NCI-H128 (cell line): ENCODE results near the gene C1orf146.
"Not testable (repeated sequence)": the region's sequence is repeated elsewhere in the genome, so short reads cannot be mapped to it uniquely, and the experiment has no call there.

Experiments
- DNase-seq: peaks from one replicate; lab custom pipeline; 2025; ENCODE audit not compliant: unreplicated experiment; lab: John Stamatoyannopoulos, UW

The C1orf146 gene

DNA sequence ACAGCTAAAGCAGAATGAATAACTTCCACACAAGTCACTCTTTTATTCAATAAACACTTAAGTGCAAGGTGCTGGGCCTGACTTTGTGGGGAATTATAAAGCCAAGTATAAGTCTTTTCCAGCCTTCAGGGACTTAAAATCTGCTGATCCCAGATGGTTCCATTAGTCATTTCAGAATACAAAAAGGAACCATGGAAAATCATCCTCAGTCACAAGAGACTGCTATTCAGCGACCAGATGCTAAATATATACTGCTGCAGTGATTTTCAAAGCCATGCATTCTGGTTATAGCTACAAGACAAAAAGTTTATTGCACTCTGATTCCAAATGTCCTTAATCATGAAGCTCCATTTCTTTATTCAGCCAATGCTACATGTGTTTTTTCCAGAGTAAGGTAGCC, 55.3 kb downstream of the C1orf146 start:
- DNase-seq: no peak

DNA sequence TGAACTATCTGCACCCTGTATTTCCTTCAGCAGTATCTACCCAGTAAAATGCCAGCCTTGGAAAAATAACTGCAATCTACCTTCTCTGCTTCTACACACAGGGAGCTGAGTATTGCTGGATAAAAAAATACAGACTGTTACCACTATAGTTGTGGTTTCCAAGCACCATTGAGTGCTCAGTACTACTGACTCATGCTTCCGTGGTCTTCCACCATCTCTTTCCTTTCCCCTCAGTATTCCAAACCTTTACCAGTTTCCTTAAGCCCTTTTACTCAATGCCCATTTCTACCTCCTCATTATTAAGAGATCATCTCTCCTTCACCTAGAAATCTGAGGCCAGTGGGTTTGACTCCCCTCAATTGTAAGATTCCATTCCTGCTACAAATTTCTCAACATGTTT, 57.2 kb downstream of the C1orf146 start:
- no peak for DNase-seq

DNA sequence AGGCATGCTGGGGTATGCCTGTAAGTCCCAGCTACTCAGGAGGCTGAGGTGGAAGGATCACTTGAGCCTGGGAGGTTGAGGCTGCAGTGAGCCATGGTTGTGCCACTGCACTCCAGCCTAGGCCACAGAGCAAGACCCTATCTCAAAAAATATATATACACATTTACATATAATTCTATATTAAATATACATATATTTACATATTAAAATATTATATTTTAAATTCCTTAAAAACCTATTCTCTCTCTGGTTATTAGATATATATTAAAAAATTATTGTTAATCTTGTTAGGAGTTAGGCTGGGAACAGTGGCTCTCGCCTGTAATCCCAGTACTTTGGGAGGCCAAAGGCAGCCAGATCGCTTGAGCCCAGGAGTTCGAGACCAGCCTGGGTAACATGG, 58.4 kb downstream of the C1orf146 start:
- DNase-seq: no peak

- no peak for DNase-seq
Measured at GRCh38 chr1:92277105-92277723, 59.5 kb downstream of the C1orf146 start.

DNA sequence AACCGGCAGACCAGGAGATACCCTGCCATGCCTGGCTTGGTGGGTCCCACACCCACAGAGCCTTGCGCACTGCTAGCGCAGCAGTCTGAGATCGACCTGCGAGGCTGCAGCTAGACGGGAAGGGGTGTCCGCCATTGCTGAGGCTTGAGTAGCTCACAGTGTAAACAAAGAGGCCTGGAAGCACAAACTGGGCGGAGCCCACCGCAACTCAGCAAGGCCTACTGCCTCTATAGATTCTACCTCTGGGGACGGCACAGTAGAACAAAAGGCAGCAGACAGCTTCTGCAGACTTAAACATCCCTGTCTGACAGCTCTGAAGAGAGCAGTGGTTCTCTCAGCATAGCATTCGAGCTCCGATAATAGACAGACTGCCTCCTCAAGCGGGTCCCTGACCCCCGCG, 62.1 kb downstream of the C1orf146 start:
- DNase-seq: not testable (repeated sequence)

- DNase-seq: not testable (repeated sequence)
Measured at GRCh38 chr1:92281411-92281810, 63.7 kb downstream of the C1orf146 start.

DNA sequence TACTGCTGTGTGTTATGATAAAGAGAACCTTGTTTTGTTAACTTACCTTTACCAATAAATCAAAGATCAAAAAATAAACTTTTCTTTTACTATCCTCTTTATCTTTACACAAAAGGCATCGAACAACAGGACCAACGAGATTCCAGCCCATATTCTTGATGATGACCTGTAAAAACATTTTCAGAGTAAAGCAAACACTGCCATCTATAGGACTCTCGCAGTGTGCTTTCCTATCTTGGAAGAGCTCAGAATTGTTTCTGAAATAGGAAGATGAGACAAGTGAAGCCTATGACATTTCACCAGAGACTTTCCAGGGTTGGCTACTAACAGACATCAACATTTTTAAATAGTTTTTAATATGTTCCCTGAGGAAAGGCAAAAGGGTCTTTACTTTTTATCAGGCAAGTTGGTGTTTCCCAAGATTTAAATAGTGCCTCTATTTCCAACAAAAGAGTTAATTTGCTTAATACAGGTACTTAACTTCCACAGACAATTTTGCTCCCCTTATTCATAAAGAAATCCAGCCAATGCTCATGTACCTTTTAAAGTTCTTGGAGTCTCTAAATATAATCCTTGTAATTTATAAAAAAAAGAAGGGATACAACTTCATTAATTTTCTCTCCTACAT, 73.8 kb downstream of the C1orf146 start:
- peak; percentile 12 for DNase-seq
